HG03060 (cell line): Measurements from ENCODE around the gene NF1.
"Not testable (repeated sequence)": the region's sequence is repeated elsewhere in the genome, so short reads cannot be mapped to it uniquely, and the experiment has no call there.

Experiments used
- ATAC-seq: cut with Tn5 transposase; IDR thresholded peaks from one replicate; pipeline ENCODE4 v1.9.1; 2021; ENCODE audit warnings: low read depth, moderate number of reproducible peaks; ENCODE audit not compliant: unreplicated experiment

NF1 gene

DNA sequence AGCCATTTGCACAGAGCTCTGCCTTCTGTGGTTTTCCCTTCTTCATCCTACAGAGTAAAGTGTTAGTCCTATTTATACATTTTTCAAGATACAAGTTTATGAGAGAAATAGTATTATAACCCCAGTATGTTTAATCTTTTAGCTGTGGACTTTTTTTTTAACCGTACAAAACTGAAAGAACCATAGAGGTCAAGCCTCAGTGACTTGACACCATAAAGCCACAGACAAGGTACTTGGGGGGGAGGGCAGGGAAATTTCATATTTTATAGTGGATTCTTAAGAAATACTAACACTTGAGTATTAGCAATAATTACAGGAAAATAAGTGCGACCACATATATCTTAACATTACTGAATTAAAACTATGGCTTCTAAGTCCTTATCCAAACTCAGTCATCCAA is 279.7 kb downstream of the NF1 start:
- no peak for ATAC-seq

- ATAC-seq = no peak
Measured at GRCh38 chr17:31378638-31379037, 283.9 kb downstream of the NF1 start.

- ATAC-seq = no peak
Measured at GRCh38 chr17:31379597-31380205, 284.9 kb downstream of the NF1 start.

DNA sequence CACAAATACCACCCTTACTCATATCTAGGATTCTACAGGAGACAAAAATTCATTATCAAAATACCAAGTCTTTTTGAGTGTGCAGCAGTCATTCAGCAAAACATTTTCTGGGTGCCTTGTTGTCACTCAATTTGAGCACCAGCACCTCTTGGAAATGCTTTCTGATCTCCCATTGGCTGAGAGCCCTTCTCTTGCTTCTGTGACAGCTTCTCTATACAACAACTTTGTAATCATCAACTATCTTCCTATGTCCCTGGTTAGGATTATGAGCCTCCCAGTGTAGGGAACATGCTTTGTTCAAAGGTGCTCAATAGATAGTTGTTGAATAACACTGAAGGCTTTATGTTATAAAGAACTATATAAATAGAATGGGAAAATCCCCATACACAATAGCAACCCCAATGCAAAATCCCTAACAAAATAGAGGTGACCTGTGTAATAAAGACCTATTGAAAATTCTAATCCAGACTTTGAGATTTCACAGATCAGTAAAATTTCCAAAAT is 286.4 kb downstream of the NF1 start:
- ATAC-seq = no peak

DNA sequence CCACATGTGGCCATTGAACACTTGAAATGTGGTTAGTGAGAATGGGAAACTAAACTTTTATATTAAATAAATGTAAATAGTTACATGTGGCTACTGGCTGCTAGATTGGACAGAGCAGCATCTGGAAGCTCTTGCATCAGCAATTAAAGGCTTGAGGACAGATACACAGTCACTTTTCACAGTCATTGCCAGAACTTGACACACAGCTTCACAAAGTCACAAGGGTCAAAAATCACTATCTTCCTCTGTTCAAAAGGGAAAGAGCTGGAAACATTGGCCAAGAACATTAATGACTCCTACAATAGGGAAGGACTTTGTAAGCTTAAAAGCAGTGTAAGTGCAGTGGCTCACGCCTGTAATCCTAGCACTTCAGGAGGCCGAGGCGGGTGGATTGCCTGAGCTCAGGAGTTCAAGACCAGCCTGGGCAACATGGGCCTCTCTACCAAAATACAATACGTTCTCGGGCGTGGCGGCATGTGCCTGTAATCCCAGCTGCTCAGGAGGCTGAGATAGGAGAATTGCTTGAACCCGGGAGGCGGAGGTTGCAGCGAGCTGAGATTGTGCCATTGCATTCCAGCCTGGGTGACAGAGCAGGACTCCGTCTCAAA is 288.0 kb downstream of the NF1 start:
- ATAC-seq = not testable (repeated sequence)

DNA sequence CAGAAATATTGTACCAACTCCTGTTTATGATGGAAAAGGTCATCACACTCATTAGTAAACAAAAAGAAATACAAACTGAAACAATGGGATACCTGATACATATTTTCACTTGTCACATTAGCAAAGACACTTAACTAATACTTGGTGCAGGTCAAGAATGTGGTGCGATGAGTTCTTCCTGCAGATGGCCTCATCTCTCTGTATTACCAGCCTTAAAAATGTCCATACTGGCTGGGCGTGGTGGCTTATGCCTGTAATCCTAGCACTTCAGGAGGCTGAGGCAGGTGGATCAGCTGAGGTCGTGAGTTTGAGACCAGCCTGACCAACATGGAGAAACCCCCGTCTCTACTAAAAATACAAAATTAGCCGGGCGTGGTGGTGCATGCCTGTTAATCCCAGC is 288.7 kb downstream of the NF1 start:
- not testable (repeated sequence) for ATAC-seq

GRCh38 chr17:31385428-31386285 is 290.9 kb downstream of the NF1 start:
- ATAC-seq = no peak

GRCh38 chr17:31386542-31387075 is 291.8 kb downstream of the NF1 start:
- no peak for ATAC-seq

GRCh38 chr17:31387438-31387837 is 292.7 kb downstream of the NF1 start:
- ATAC-seq = no peak

DNA sequence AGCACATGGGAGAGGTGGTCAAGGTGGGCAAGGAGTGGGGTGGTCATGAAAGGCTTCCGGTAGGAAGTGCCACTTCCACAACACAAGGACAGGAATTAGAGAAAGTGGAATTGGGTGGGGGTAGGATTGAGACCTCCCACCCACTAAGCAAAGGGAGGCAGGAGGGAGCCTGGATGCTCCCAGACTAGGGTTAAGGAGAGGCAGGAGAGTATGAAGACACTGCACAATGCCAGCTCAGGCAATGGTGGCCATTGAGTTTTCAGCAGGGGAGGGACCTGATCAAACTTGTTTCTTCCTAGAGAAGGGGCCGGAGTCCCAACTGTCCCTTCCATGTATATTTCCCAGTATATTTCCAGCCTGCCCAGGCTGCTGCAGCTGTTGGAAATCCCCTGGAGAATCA is 293.6 kb downstream of the NF1 start:
- no peak for ATAC-seq

GRCh38 chr17:31388770-31389656 is 294.2 kb downstream of the NF1 start:
- ATAC-seq = no peak

- ATAC-seq = no peak
Measured at GRCh38 chr17:31389657-31390381, 295.0 kb downstream of the NF1 start.

DNA sequence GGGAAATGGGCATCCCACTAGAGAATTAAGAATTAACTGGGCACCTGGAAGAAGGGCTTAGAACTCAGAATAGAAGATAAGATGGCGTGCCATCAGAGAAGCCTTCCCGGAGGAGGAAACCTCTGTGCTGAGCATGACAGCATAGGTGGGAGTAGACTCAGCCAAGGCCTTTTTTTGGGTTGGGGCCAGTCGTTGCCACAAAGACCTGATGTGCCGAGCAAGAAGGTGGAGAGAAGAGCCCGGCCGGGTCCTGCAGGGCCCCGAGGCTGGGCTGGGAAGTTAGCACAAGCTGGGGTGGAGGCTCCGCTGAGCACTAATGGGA is 295.6 kb downstream of the NF1 start:
- no peak for ATAC-seq

DNA sequence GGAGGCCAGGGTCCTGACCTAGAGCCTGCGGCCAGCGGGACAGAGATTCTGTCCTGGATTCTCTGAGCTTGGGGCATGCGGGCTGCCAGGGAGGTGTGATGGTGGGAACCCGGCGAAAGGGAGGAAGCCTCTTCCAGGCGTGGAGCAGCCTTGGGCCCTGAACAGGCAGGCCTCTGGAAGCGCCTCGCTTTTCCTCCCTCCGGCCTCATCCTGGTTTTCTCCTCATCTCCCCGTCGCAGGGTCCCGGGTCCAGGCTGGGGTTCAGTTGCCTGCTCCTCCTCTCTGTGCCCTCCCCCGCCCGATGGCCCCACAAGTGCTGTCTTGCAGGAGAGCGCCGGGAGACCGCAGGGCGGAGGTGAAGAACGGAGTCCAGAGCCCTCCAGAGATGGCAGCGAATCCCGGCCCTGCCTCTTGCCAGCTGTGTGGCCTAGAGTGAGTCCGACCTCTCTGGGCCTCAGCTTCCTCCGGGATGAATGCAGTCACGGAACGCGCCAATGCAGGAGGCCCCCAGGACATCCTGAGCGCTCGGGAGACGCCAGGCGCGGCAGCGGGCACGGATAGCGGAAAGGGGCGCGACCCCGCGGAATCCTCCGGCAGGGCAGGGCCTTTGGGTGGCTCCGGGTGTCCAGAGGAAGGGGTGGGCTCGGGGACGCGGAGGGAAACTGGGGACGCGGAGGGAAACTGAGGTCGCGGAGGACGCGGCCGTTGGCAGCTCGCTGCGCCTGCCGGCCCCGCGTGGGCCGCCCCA is 296.1 kb downstream of the NF1 start:
- ATAC-seq = no peak

- ATAC-seq = no peak
Measured at GRCh38 chr17:31391496-31391949, 296.7 kb downstream of the NF1 start, which contains the start of gene RAB11FIP4. Gene RAB11FIP4 (plus strand): TSS chr17:31391675. CDS start chr17:31391853, 178 bp downstream.

- no peak for ATAC-seq
Measured at GRCh38 chr17:31392002-31392855, 297.5 kb downstream of the NF1 start.

DNA sequence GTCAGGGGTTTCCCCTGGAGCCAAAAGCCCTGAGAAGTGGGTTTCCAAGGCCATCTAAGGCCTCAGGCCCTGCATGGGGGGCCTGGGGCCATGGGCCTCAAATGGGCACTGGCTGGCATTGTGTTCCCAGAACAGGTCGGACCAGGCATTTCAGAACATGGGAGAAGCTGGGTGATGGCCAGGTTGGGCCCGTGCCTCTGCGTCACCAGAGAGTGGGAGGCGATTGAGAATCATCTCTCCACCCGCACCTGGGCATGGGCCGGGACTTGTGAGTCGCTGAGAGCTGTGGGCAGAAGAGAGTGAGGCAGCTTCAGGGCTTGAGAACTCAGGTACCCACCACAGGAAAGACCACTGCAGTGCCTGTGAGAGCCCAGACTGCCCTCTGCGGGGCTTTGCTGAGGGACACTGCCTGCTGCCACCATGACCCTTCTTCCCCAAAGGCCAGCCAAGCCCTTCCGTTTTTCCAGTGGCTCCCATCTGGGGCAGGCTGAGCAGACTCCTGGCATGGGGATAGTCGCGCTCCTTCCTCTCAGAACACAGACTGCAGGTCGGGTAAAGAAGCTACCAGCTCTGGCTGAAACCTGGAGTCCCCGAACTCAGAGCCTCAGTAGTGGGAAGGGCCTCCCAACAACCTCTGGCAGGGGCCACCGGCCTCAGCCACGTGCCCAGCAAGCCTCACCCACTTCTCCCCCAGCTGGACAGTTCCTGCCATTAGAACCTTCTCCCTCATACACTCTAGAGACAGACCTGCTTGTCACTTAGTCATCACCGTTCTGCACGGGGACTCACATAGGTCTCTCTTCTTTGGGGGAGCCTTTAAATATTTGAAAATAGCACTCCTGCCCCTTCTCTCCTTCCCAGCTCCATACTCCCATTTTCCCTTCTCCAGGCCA is 298.3 kb downstream of the NF1 start:
- ATAC-seq = no peak
